Kidney glomerular epithelial cell (primary cell): ENCODE data around the gene SPAG5.

Source experiments
- DNase-seq: peaks from one replicate; lab custom pipeline; 2025; lab: John Stamatoyannopoulos, UW

Gene SPAG5

GRCh38 chr17:28547096-28547622 is 51.7 kb downstream of the SPAG5 start:
- no peak for DNase-seq

GRCh38 chr17:28545787-28546415 is 52.9 kb downstream of the SPAG5 start:
- no peak for DNase-seq

GRCh38 chr17:28545141-28545503 is 53.7 kb downstream of the SPAG5 start:
- DNase-seq: no peak

GRCh38 chr17:28544402-28545140 is 54.3 kb downstream of the SPAG5 start:
- DNase-seq: no peak

- no peak for DNase-seq
Measured at GRCh38 chr17:28541439-28541838, 57.4 kb downstream of the SPAG5 start.

- DNase-seq: no peak
Measured at GRCh38 chr17:28540231-28540630, 58.6 kb downstream of the SPAG5 start.

GRCh38 chr17:28538296-28538895 is 60.4 kb downstream of the SPAG5 start:
- no peak for DNase-seq

GRCh38 chr17:28537219-28537610 is 61.6 kb downstream of the SPAG5 start:
- DNase-seq: no peak

- no peak for DNase-seq
Measured at GRCh38 chr17:28536532-28537218, 62.1 kb downstream of the SPAG5 start.

- DNase-seq: no peak
Measured at GRCh38 chr17:28534740-28535375, 64.0 kb downstream of the SPAG5 start.

- DNase-seq: no peak
Measured at GRCh38 chr17:28533091-28533807, 65.6 kb downstream of the SPAG5 start.

- no peak for DNase-seq
Measured at GRCh38 chr17:28532050-28532960, 66.5 kb downstream of the SPAG5 start.

GRCh38 chr17:28530926-28531325 is 67.9 kb downstream of the SPAG5 start:
- no peak for DNase-seq

- no peak for DNase-seq
Measured at GRCh38 chr17:28530250-28530649, 68.6 kb downstream of the SPAG5 start.

- DNase-seq: no peak
Measured at GRCh38 chr17:28529013-28529400, 69.8 kb downstream of the SPAG5 start.

GRCh38 chr17:28528327-28529012 is 70.4 kb downstream of the SPAG5 start:
- no peak for DNase-seq

- DNase-seq: no peak
Measured at GRCh38 chr17:28527859-28528258, 71.0 kb downstream of the SPAG5 start.
